Activated T-cell treated with anti-CD3 and anti-CD28 coated beads for 4 hours (primary cell): ENCODE data around the gene PTPRN2.
A peak's percentile ranks its signal among the peaks of the same experiment; 100 is the strongest.

Experiments
- DNase-seq: peaks from one replicate; pipeline ENCODE4 v3.0.0-alpha.2; 2020

Gene PTPRN2

DNA sequence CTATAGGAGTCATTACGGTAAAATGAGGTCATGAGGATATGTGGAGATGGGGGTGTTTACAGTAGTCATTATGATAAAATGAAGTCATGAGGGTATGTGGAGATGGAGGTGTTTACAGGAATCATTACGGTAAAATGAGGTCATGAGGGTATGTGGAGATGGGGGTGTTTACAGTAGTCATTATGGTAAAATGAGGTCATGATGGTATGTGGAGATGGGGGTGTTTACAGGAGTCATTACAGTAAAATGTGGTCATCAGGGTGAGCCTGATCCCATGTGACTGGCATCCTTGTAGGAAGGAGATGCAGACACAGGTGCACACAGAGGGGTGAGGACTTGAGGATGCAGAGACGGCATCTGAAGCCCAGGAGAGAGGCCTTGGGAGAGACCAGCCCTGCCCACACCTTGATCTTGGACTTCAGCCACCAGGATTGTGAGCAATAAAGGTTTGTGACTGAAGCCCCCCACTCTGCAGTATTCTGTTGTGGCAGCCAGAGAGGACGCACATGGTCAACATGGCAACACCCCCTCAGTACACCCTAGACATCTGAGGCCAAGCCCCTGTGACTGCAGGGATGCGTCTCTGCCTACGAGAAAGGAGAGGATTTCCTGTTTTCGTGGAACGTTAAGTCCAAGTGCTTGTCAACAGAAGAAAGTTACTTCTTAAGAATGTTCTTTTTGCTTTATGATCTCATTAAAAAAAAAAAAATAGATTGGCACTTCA lies 706.4 kb downstream of the PTPRN2 start:
- DNase-seq = no peak

DNA sequence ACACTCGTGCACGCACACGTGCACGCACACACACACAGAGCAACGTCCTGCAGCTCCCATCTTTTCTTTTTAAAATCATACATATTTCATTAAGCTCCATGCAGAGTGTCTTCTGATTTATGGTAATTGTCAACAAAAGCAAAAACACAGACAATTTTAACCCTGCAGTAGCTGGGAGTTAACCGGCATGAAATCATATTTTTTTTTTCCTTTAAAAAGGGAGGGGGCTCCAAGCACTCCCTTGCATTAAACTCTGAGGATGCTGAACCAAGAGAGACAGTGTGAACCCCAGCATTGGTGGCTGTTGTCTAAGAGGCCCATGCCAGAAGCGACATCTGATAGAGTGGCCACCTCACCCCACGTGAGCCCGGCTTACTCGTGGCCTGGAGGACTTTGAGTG lies 708.2 kb downstream of the PTPRN2 start:
- no peak for DNase-seq

DNA sequence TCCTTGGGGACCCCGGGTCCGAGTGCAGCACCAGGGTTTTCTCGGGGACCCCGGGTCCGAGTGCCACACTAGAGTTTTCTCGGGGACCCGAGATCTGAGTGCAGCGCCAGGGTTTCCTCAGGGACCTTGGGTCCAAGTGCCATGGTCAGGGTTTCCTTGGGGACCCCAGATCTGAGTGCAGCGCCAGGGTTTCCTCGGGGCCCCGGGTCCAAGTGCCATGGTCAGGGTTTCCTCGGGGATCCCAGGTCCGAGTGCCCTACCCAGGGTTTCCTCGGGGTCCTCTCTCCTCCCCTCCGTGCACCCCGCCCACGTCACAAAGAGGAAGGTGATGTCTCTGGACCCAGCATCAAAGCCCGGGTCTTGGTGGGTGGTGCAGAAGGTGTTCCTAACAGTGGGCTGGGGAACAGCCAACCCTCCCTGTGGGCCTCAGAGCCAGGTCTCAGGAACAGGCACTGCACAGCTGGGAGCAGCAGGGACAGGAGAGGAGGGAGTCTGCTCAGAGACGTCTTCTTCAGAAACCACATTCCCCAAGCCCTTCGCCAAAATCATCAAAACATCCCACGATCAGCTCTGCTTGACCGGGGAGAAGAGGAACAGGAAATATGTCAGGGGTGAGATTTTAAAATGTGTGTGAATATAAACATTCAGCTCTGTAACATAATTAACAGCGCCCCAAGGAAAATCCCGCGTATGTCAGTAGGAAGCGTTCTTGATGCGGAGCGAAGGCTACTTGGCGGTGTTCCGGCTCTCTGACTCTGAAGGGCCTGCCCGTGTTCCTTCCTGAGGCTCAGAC lies 710.1 kb downstream of the PTPRN2 start:
- DNase-seq = no peak

DNA sequence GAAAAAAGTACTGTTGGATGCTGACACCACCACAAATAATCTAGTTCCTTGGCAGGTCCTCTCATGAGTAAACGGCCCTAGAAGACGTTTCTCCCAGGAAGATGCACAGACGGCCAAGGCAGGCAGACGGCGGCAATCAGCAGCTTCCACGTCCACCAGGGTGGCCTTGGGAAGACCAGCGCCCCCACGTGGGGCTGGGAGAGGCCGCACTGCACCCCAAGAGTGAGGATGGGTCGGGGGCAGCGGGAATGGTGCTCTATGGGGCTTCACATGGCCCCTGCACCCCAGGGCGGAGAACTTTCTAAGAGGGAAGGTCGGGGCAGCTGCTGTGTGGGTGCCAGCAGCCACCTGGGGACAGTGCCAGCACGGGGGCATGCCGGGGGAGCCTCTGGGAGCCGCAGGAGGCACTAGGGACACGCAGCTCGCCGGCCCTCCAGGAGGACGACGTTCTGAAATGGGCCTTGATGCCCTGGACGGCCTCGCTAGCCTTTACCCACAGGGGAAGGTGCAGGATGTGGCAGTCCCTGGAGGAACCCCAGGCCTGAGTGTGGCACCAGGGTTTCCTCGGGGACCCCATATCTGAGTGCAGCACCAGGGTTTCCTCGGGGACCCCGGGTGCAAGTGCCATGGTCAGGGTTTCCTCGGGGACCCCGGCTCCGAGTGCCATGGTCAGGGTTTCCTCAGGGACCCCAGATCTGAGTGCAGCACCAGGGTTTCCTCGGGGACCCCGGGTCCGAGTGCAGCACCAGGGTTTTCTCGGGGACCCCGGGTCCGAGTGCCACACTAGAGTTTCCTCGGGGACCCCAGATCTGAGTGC lies 710.9 kb downstream of the PTPRN2 start:
- no peak for DNase-seq

DNA sequence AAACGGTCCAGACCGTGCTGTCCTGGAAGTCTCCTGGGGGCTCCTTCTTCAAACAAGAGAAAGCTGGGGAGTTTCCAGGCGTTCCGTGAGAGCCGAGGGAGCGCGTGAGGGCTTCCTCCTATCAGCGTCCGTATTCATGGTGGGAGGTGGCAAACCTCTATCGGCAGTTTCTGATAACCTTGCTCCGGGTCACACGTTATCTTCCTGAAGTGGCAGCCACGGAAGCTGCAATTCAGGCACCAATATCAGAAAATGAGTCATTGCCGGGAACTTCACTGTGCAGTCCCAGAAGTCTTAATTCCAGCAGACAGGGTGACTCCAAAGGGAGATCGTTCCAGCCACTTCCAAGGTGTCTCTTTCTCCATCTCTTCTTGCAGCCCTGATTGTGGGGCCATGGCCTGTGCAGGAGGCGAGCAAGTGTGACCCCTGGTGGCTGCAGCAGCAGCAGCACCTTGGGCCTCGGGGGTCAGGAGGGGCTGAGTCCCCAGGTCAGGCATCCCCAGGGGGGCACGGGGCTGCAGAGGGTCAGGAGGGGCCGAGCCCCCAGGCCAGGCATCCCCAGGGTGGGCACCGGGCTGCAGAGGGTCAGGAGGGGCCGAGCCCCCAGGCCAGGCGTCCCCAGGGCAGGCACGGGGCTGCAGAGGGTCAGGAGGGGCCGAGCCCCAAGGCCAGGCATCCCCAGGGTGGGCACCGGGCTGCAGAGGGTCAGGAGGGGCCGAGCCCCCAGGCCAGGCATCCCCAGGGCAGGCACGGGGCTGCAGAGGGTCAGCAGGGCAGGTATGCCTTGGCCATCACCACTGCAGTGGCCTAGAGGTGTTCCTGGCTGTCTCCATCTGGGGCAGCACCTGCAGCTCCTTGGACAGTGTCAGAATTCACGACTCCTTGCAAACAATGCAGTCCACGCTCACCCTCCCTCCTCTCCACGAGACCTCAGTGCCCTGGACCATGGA lies 712.1 kb downstream of the PTPRN2 start:
- peak; percentile 45 for DNase-seq

DNA sequence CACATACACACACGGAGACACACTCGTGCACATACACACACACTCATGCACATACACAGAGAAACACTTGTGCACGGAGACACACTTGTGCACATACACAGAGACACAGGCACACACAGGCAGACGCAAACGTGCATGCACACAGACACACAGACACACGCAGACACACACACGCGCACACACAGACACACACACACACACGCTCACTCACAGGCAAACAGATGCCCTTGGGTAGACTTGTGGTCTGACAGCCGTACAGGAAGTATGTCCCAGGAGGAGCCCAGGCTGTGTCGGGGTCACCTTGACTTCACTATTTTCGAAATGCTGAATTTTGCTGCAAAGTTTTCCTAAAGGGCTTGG lies 712.8 kb downstream of the PTPRN2 start:
- DNase-seq = no peak

DNA sequence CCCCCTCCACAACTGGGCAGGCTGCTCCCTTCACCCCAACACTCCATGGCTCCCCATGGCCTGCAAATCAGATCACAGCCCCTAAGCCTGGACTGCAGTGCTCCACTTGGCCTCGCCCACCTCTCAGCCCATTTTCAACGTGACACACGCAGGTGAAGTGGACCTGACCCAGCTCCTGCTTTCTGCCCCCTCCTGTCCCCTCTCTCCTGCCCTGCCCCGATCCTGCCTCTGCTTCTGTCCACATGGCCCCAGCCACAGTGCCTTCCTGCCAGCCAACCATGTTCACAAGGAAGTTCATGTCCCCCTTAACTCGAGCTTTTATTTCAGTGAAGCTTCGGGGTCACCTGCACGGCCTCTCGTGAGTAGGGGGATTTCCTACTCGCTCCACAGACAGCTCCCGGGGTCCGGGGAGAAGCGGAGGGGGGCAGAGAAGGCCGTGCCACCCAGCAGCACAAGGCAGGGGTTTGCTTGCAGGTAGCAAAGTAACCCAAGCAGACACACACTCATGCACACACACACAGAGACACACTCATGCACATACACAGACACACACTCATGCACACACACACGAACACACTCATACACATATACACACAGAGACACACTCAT lies 713.3 kb downstream of the PTPRN2 start:
- DNase-seq = no peak

DNA sequence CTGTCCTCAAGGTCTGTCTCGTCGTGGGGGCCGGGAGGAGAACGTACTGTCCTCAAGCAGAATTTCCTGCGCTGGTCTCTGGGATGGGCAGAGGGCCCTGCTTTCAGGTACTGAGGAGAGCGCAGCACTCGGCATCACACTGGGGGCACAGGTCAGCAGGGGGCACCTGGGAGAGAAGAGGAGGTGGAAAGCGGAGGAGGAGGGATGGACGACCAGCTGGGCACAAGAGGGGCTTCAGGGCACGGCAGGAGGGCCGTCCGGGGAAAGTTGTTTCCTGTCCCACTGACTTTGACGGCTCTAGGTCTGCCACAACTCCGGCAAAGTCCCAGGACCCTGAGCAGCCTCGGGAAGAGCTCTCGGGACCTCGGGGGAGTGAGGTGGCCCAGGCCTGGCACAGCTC lies 714.0 kb downstream of the PTPRN2 start:
- DNase-seq = no peak

DNA sequence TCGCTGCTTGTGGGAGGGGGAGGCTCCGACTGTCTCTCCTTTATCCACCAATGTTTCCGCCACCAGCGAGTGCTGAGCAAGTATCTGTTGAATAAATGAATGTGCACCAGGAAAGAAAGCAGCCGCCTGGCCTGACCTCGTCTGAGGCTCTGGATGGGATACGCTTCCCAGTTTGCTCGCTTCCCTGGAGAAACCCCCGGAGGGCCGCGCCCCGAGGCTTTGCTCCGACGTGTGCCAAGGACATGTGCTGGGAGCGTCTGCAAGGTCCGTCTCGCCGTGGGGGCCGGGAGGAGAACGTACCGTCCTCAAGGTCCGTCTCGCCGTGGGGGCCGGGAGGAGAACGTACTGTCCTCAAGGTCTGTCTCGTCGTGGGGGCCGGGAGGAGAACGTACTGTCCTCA lies 714.4 kb downstream of the PTPRN2 start:
- no peak for DNase-seq

DNA sequence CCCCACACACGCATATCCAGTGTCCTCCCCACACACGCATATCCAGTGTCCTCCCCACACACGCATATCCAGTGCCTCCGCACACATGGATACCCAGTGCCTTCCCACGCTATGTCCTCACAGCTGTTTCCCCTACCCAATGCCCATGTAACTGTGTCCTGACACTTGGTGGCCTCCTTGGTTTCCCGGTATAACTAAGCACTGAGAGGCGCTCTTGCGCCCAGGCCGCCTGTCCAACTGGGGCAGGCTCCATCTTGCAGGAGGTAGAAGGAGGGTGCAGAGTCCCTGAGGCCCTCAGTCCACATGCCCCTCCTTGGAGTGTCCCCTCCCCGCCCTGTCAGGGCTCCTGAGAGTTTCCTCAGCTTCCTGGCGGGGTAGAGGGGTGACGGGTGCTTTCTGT lies 715.2 kb downstream of the PTPRN2 start:
- DNase-seq = no peak

DNA sequence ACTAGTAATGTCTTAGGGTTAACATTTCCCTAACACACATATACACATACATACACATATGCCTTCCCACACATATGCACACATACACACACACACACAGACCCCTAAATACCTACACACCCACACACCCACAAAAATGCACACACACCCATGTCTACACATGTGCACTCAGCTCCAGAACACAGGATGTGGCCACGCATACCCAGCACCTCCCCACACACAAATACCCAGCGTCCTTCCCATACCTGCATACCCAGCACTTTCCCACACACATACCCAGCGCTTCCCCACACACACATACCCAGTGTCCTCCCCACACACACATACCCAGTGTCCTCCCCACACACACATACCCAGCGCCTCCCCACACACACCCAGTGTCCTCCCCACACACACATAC lies 715.9 kb downstream of the PTPRN2 start:
- no peak for DNase-seq

DNA sequence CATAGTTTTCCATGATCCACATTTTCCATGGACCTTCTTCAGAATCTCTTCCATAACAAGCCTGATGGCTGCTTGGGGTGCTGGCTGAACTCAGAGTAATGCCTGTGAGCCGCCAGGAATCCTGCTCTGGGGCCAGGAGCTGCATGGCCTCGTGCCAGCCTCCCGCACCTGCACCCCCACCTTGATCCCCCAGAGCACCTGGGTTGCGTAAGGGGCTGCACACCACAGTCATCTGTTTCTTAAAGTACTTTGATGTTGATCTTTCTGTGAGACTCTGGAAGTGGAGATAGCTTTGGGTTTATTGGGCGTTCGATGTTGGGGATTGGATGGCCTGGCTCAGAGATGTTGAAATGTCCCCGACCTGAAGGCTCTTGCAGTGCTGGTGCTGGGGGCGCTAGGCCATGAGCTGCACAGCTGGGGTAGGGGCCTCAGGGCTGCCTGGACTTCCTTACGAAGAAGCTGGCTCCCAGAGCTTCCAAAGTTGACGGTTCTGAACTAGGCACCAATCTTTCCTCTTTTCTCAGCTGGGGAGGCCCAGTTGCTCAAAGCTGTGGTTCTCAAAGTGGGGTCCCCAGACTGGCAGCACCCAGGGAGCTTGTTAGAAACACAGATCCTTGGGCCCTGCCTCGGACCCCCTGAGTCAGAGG lies 716.9 kb downstream of the PTPRN2 start:
- no peak for DNase-seq

DNA sequence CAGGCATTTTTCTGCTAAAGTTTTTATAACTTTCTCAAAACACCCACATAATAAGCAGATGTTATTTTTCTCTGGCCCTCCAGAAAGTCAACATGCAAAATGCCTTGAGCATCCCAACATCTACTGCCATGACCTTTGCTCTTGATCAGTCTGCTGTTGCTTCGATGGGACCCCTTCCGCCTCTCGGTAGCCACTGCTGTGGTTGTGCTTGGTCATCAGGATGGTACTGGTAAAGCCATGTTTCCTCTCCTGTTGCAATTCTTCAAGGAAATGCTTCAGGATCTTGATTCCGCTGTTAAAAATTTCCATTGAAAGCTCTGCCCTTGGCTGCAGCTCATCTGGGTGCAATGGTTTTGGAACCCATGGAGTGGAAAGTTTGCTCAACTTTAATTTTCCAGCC lies 717.8 kb downstream of the PTPRN2 start:
- DNase-seq = no peak

DNA sequence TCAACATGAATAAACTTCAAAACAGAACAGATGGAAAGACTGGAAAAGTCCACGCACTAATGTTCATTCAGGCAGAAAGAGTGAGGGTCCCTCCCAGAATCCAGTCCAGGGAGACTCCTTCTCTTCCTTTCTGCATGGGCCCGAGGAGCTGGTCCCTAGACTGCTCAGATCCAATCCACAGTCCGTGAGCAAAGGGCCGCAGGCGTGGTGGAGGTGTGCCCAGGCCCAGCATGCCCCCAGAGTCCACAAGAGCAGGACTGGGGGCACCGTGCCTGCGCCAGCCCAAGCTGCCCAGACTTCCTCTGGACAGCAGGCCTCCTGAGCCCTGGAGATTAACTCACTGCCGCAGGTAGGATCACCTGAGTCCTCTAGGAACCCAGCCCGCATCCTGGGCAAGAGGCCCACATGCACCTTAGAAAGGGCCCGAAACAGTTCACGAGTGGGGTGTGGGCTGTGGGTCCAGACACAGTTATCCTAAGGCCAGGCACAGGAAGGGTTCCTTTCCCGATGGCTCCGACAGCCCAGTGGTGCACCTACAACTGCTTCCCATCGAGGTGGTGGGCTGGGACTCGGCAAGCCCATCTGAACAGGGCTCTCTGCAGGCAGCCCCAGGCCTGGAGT lies 719.8 kb downstream of the PTPRN2 start:
- DNase-seq = no peak

DNA sequence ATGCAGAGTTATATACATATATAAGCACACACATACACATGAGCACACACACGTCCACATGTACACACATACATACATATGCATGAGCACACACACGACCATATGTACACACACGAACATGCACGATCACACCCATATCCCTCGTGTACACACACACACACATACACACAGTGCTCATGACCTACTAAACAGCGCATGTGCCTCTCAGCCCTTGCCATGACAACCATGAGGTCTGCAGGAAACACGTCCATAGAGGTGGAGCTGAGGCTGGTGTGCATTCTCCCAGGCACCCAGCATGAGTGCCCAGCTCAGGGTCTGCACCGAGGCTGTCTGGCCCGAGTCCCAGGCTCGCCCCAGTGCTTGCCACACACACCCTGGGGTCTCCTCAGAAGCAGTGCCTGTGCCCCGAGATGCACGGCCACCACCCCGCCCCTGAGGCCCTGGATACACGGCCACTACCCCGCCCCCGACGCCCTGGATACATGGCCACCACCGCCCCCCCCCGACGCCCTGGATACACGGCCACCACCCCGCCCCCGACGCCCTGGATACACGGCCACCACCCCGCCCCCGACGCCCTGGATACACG lies 721.2 kb downstream of the PTPRN2 start:
- DNase-seq = no peak

DNA sequence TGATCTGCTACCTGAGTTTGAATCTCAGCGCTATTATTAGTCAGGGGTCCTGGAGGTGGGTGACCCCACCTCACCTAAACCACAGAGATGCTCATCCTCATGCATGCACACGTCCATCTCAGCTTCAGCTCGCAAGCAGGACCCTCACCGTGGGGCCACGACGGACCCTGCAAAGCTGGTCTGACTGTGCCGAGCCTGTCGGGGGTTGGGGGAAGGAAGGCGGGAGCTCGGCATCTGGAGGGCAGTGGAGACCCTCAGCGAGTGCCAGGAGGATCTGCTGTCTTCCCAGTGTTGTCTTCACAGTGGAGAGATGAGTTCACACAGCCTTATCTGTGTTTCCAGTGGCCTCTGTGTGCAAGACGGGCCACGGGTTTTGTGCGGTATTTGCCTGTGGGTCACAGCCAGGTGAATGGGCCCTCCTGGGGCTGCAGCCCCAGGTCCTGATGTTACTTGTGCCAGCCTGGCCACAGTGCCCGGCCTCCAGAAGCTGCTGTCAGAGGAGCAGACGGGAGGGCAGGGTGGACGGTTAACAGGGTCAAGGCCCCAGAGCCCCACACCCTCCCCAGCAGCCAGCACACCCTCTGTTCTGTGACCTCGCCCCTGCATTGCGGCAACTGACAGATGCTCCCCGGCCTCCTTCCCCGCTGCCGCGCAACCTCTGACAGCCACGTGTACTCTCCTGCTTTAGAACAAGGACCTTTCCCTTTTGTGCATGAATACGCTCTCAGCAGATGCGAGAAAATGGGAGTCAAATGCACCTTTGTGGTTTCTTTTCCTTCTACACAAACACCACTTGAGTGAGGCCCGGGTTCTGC lies 722.1 kb downstream of the PTPRN2 start:
- no peak for DNase-seq

DNA sequence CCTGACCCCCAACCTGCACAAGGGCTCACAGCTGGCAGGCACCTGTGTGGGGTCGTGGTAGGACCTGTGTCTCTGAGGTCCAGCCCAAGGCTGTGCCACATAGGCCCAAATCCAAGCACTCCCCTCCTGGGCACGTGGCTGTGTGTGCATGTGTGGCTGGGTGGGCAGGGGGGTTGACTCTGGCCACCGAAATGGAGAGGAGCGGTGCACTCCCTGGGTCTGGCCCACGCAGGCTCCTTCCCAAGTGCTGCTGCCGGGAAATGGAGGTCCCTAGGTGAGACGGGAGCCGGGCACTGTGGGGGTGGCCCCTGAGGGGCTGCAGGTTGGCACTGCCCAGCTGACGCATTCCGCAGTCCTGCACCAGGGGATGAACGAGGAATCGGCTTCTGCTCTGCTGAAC lies 722.7 kb downstream of the PTPRN2 start:
- DNase-seq = no peak

DNA sequence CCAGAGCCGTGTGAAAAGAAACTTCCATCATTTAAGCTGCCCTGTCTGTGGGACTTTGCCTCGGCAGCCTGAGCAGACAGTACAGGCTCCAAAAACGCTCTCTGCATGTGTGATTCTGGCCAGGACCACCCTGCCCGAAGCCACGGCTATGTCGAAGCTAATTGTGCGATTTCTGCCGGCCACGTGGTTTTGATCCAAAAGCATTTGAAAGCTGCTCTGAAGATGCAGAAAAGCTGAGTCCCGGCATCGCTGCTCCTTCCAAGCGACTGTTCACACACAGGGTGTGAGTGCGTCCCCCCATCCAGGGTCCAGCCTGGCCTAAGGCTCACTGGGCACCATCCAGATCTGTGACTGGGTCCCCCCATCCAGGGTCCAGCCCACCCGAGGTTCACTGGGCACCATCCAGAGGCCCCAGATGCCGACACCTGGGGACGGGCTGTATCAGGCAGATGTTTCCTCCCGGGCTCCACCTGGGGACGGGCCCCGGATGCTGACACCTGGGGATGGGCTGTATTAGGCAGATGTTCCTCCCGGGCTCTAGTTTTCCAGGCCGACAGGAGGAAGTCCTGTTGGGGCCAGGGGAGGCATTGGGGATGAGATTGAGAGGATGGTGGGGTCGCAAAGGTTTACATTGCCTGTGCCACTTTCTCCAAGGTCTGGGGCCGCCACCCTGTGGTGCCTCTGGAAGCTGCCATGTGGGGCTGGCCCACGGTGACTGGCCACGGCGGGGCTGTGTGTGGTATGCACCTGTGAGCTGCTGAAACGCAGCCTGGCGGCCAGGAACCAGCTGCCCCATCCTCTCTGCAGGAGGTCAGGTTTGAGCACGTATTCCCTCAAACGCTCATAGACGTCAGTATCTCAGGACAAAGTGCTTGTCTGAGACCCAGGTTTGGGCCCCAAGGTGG lies 723.5 kb downstream of the PTPRN2 start:
- no peak for DNase-seq

DNA sequence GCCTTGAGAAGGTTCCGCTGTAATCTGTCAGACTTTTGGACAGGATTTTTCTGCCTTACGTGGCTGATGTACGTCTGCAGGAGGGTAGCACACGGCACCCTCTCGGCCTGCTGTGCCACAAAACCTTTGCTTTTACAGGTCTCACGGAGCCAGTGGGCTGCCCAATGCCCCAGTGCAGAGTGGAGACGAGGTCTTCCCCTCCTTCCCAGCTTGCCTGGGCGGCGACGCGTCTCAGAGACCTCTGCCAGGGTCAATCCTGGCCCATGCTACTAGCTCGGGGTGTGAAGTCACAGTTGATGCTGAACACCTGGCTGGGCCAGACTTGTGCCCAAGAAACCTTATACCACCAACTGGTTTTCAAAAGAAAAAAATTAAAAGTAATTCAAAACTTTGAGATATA lies 724.4 kb downstream of the PTPRN2 start:
- DNase-seq = no peak
